HG03432 (cell line): ENCODE data around the gene KCNJ3.

Experiments used
- ATAC-seq: cut with Tn5 transposase; IDR thresholded peaks from one replicate; pipeline ENCODE4 v1.9.1; 2021; ENCODE audit warnings: mild to moderate bottlenecking, moderate library complexity; ENCODE audit not compliant: unreplicated experiment

Gene KCNJ3

GRCh38 chr2:154698296-154698720 is at the start of gene KCNJ3:
TSS of gene KCNJ3 (plus strand) at chr2:154698695. CDS start at chr2:154698776, 81 bp downstream.
- ATAC-seq: no peak

- no peak for ATAC-seq
Observed at GRCh38 chr2:154655499-154655898, 43.0 kb upstream of the KCNJ3 start.

- ATAC-seq: no peak
Observed at GRCh38 chr2:154658854-154659253, 39.6 kb upstream of the KCNJ3 start.

GRCh38 chr2:154664248-154664647 is 34.2 kb upstream of the KCNJ3 start:
- no peak for ATAC-seq

- ATAC-seq: no peak
Observed at GRCh38 chr2:154670083-154670482, 28.4 kb upstream of the KCNJ3 start.

- no peak for ATAC-seq
Observed at GRCh38 chr2:154673694-154674093, 24.8 kb upstream of the KCNJ3 start.

- ATAC-seq: no peak
Observed at GRCh38 chr2:154677401-154677800, 21.1 kb upstream of the KCNJ3 start.

- no peak for ATAC-seq
Observed at GRCh38 chr2:154681741-154682140, 16.8 kb upstream of the KCNJ3 start.

- ATAC-seq: no peak
Observed at GRCh38 chr2:154686162-154686561, 12.3 kb upstream of the KCNJ3 start.

GRCh38 chr2:154688373-154688772 is 10.1 kb upstream of the KCNJ3 start:
- peak; percentile 40 for ATAC-seq

- ATAC-seq: no peak
Observed at GRCh38 chr2:154689158-154689557, 9.3 kb upstream of the KCNJ3 start.

GRCh38 chr2:154692927-154693326 is 5.6 kb upstream of the KCNJ3 start:
- no peak for ATAC-seq

- ATAC-seq: no peak
Observed at GRCh38 chr2:154693741-154694340, 4.7 kb upstream of the KCNJ3 start.

- ATAC-seq: no peak
Observed at GRCh38 chr2:154694881-154695280, 3.6 kb upstream of the KCNJ3 start.

GRCh38 chr2:154696369-154696768 is 2.1 kb upstream of the KCNJ3 start:
- no peak for ATAC-seq

- ATAC-seq: peak; percentile 3
Observed at GRCh38 chr2:154696810-154697417, 1.6 kb upstream of the KCNJ3 start.

GRCh38 chr2:154697418-154698252 is 860 bp upstream of the KCNJ3 start:
- peak; percentile 47 for ATAC-seq

GRCh38 chr2:154698721-154699574 is 453 bp downstream of the KCNJ3 start:
- no peak for ATAC-seq

- no peak for ATAC-seq
Observed at GRCh38 chr2:154699575-154699930, 1.1 kb downstream of the KCNJ3 start.

- ATAC-seq: no peak
Observed at GRCh38 chr2:154700136-154700535, 1.6 kb downstream of the KCNJ3 start.

- no peak for ATAC-seq
Observed at GRCh38 chr2:154704991-154705390, 6.5 kb downstream of the KCNJ3 start.
